ENCODE data around the gene ENKUR.

Gene ENKUR

DNA sequence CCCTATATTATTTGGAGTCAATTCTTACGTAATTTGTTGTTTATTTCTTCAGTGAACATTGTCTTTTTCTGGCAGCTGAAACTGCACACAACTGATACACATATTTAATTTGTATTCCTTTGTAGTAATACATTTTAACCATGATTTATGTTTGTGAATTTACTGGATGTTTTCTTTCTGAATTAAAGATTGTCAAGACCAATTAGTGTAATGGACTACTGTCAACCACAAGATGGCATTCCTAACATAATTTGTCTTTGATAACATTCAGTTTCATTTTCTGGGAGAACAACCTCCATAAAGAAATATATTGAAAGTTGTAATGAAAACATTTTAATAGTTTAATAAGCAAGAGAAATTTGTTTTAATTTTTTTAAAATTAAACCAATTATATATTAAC, 10.5 kb upstream of the ENKUR start:
- Histone ChIP-seq H3K27me3 (ENCODE audit: insufficient read depth, low read depth) (no peaks in the 10 kb centered on the region), H2AFZ (ENCODE audit: low read depth) (no peak overlapping the region), H3K36me3 (ENCODE audit: insufficient read depth) (no peaks in the 10 kb centered on the region), H3K79me2 (ENCODE audit: insufficient read depth, low read depth) (no peaks in the 10 kb centered on the region), H3K27ac (no peak overlapping the region), H3K4me2 (no peak overlapping the region), H4K20me1 (ENCODE audit: insufficient read depth) (no peaks in the 10 kb centered on the region), H3K4me1 (ENCODE audit: low read depth, poor library complexity, severe bottlenecking) (peaks cover 6% of the 10 kb centered on the region), H3K9ac (no peak overlapping the region), H3K4me3 (IDR thresholded peaks at IDR 0.05; ENCODE audit: insufficient read depth, low read depth, low read length) (no peak overlapping the region)
- TF ChIP-seq CTCF (conservative IDR thresholded peaks at IDR 0.05; ENCODE audit: low read depth, low read length) = no peak

DNA sequence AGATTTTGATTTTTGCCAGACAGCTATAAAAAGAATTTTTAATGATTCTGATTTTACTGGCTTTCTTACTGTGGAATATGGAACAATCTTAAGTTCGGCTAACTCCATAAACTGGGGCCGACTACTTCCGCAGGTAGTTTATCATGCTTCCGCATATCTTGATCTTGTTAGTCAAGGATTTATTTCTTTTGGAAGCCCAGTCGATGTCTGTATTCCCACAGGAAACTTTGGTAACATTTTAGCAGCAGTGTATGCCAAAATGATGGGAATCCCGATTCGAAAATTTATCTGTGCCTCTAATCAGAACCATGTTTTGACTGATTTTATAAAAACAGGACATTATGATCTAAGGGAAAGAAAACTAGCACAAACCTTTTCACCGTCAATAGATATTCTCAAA, 8.6 kb upstream of the ENKUR start:
- Histone ChIP-seq H3K27ac (no peak overlapping the region), H4K20me1 (ENCODE audit: insufficient read depth) (no peaks in the 10 kb centered on the region), H3K4me3 (IDR thresholded peaks at IDR 0.05; ENCODE audit: insufficient read depth, low read depth, low read length) (no peak overlapping the region), H3K4me2 (no peak overlapping the region), H3K27me3 (ENCODE audit: insufficient read depth, low read depth) (no peaks in the 10 kb centered on the region), H3K9ac (no peak overlapping the region), H3K79me2 (ENCODE audit: insufficient read depth, low read depth) (no peaks in the 10 kb centered on the region), H3K36me3 (ENCODE audit: insufficient read depth) (no peaks in the 10 kb centered on the region), H3K4me1 (ENCODE audit: low read depth, poor library complexity, severe bottlenecking) (peaks cover 6% of the 10 kb centered on the region), H2AFZ (ENCODE audit: low read depth) (no peak overlapping the region)
- no peak for TF ChIP-seq CTCF (conservative IDR thresholded peaks at IDR 0.05; ENCODE audit: low read depth, low read length)

GRCh38 chr10:25023278-25023677, 7.3 kb upstream of the ENKUR start:
- Histone ChIP-seq H3K36me3 (ENCODE audit: insufficient read depth) (no peaks in the 10 kb centered on the region), H3K27me3 (ENCODE audit: insufficient read depth, low read depth) (no peaks in the 10 kb centered on the region), H3K9ac (no peak overlapping the region), H3K4me2 (no peak overlapping the region), H3K79me2 (ENCODE audit: insufficient read depth, low read depth) (no peaks in the 10 kb centered on the region; the same call in 1 of the 2 replicates), H3K4me3 (IDR thresholded peaks at IDR 0.05; ENCODE audit: insufficient read depth, low read depth, low read length) (no peak overlapping the region), H4K20me1 (ENCODE audit: insufficient read depth) (no peaks in the 10 kb centered on the region), H3K4me1 (ENCODE audit: low read depth, poor library complexity, severe bottlenecking) (peaks cover 6% of the 10 kb centered on the region), H2AFZ (ENCODE audit: low read depth) (no peak overlapping the region), H3K27ac (no peak overlapping the region)
- no peak for TF ChIP-seq CTCF (conservative IDR thresholded peaks at IDR 0.05; ENCODE audit: low read depth, low read length)

GRCh38 chr10:25018703-25019102, 2.7 kb upstream of the ENKUR start:
- Histone ChIP-seq H2AFZ (ENCODE audit: low read depth) (no peak overlapping the region), H3K79me2 (ENCODE audit: insufficient read depth, low read depth) (no peaks in the 10 kb centered on the region; the same call in 1 of the 2 replicates), H3K36me3 (ENCODE audit: insufficient read depth) (no peaks in the 10 kb centered on the region), H3K4me2 (no peak overlapping the region), H3K4me1 (ENCODE audit: low read depth, poor library complexity, severe bottlenecking) (peaks cover 18% of the 10 kb centered on the region), H3K27me3 (ENCODE audit: insufficient read depth, low read depth) (no peaks in the 10 kb centered on the region), H3K4me3 (IDR thresholded peaks at IDR 0.05; ENCODE audit: insufficient read depth, low read depth, low read length) (no peak overlapping the region), H4K20me1 (ENCODE audit: insufficient read depth) (no peaks in the 10 kb centered on the region), H3K27ac (no peak overlapping the region), H3K9ac (no peak overlapping the region)
- TF ChIP-seq CTCF (conservative IDR thresholded peaks at IDR 0.05; ENCODE audit: low read depth, low read length) = no peak

Data from KMS-11 (cell line).